SK-N-SH (cell line): Measurements from ENCODE around the gene KCNJ10. TPM values are rescaled to one million over a fixed set of nuclear protein-coding genes. Genes with fewer than 3 reads are reported as not detected.

Experiments used
- CTCF ChIA-PET: fragments of 300-600, 350-600 bp; formaldehyde crosslinking; extraction: SDS; loops from one replicate; lab custom pipeline; 2021; lab: Yijun Ruan, JAX
- POLR2A ChIA-PET: fragments of 350-600 bp; sonication (Branson Sonifier 250); formaldehyde crosslinking; extraction: SDS; loops from one replicate; lab custom pipeline; 2020; ENCODE audit warnings: antibody characterized with exemption, inconsistent platforms; lab: Yijun Ruan, JAX
- DNase-seq: peaks from one replicate; pipeline ENCODE4 v3.0.0; 2012
- H2AFZ ChIP-seq: fragments of 200-600 bp; sonication (generic); 2 replicates; pipeline ENCODE4 v1.8.1; 2016; ENCODE audit warnings: antibody characterized with exemption, mild to moderate bottlenecking, low read depth
- H3F3A ChIP-seq: fragments of 200-600 bp; sonication (generic); replicated peaks from 2 replicates; pipeline ENCODE3; 2016; ENCODE audit warnings: antibody characterized with exemption, mild to moderate bottlenecking; ENCODE audit not compliant: insufficient read depth
- H3K27ac ChIP-seq, 2 experiments: fragments of 200-500 bp in 1 of 2; fragments of 200-600 bp in 1 of 2; sonication (Bioruptor generic) in 1 of 2; sonication (generic), shearing (Covaris generic) in 1 of 2; 2 replicates each; pipeline versions ENCODE4 v1.5.1 to v1.6.1; 2014 to 2016; ENCODE audit warnings: low read depth in 2 of 2, inconsistent platforms in 1 of 2, low read length in 1 of 2, mild to moderate bottlenecking in 1 of 2, mixed read lengths in 1 of 2
- H3K27me3 ChIP-seq: fragments of 200-600 bp; sonication (generic), shearing (Covaris generic); 2 replicates; pipeline ENCODE4 v1.6.1; 2016; ENCODE audit warnings: mixed run types; ENCODE audit not compliant: insufficient read depth
- H3K36me3 ChIP-seq, 2 experiments: fragments of 200-500 bp in 1 of 2; fragments of 200-600 bp in 1 of 2; sonication (Bioruptor generic) in 1 of 2; sonication (generic) in 1 of 2; replicated peaks in 1 of 2; 2 replicates each; pipeline versions ENCODE3 to v1.5.1; 2014 to 2016; ENCODE audit warnings: low read length in 1 of 2, mild to moderate bottlenecking in 1 of 2; ENCODE audit not compliant: insufficient read depth in 2 of 2, control insufficient read depth in 1 of 2
- H3K4me1 ChIP-seq, 2 experiments: fragments of 200-500 bp in 1 of 2; fragments of 200-600 bp in 1 of 2; sonication (Bioruptor generic) in 1 of 2; sonication (generic), shearing (Covaris generic) in 1 of 2; 2 replicates each; pipeline versions ENCODE4 v1.5.1 to v1.6.1; 2014 to 2016; ENCODE audit warnings: low read depth in 1 of 2, low read length in 1 of 2, mixed run types in 1 of 2; ENCODE audit not compliant: insufficient read depth in 2 of 2, control insufficient read depth in 1 of 2
- H3K4me2 ChIP-seq: fragments of 200-600 bp; sonication (generic), shearing (Covaris generic); 2 replicates; pipeline ENCODE4 v1.6.1; 2017; ENCODE audit warnings: mixed run types
- H3K4me3 ChIP-seq, 2 experiments: fragments of 200-500 bp in 1 of 2; fragments of 200-600 bp in 1 of 2; sonication (Bioruptor generic) in 1 of 2; sonication (generic), shearing (Covaris generic) in 1 of 2; 2 replicates each; pipeline versions ENCODE4 v1.5.1 to v1.8.1; 2014 to 2016; ENCODE audit warnings: low read depth in 2 of 2, inconsistent platforms in 1 of 2, low read length in 1 of 2, mild to moderate bottlenecking in 1 of 2, mixed read lengths in 1 of 2, moderate library complexity in 1 of 2
- H3K79me2 ChIP-seq: fragments of 200-600 bp; sonication (generic); 2 replicates; pipeline ENCODE4 v1.8.1; 2017; ENCODE audit warnings: mild to moderate bottlenecking; ENCODE audit not compliant: insufficient read depth
- H3K9ac ChIP-seq: fragments of 200-600 bp; sonication (generic); 2 replicates; pipeline ENCODE4 v1.6.1; 2017; ENCODE audit warnings: mixed run types
- H3K9me2 ChIP-seq: fragments of 200-600 bp; sonication (generic); 2 replicates; pipeline ENCODE4 v1.6.1; 2017; ENCODE audit warnings: mixed run types
- H3K9me3 ChIP-seq: fragments of 200-600 bp; sonication (generic); 2 replicates; pipeline ENCODE4 v1.6.1; 2017; ENCODE audit warnings: mixed run types, mild to moderate bottlenecking, moderate library complexity
- H4K20me1 ChIP-seq: fragments of 200-600 bp; sonication (generic); 2 replicates; pipeline ENCODE4 v1.6.1; 2017; ENCODE audit warnings: mild to moderate bottlenecking, mixed run types; ENCODE audit not compliant: insufficient read depth
- EZH2phosphoT487 ChIP-seq: fragments of 200-600 bp; sonication (generic); IDR thresholded peaks from 2 replicates; pipeline ENCODE4 v1.6.1; 2017; ENCODE audit warnings: low read depth, mixed run types, mild to moderate bottlenecking, antibody characterized with exemption, moderate library complexity, borderline replicate concordance
- GABPA ChIP-seq: IDR thresholded peaks from 2 replicates; pipeline ENCODE4 v1.4.0; 2012; ENCODE audit warnings: low read depth, mild to moderate bottlenecking
- MXI1 ChIP-seq: IDR thresholded peaks from 2 replicates; pipeline ENCODE4 v1.6.1; 2012; ENCODE audit warnings: mild to moderate bottlenecking, low read depth, low read length, improper control_type of control experiment
- NFIC ChIP-seq: IDR thresholded peaks from 2 replicates; pipeline ENCODE4 v1.4.0; 2012; ENCODE audit warnings: borderline replicate concordance
- NRF1 ChIP-seq: IDR thresholded peaks from 2 replicates; pipeline ENCODE4 v1.6.1; 2012; ENCODE audit warnings: low read depth, mild to moderate bottlenecking, low read length
- RCOR1 ChIP-seq: fragments of 150-350 bp; IDR thresholded peaks from 2 replicates; pipeline ENCODE4 v1.6.1; 2017; ENCODE audit warnings: antibody characterized with exemption, low read length
- REST ChIP-seq: IDR thresholded peaks from 2 replicates; pipeline ENCODE4 v1.6.1; 2012; ENCODE audit warnings: mild to moderate bottlenecking, low read depth, low read length, moderate library complexity
- RFX5 ChIP-seq: IDR thresholded peaks from 2 replicates; pipeline ENCODE4 v1.6.1; 2012; ENCODE audit warnings: mild to moderate bottlenecking, improper control_type of control experiment, low read length
- TAF1 ChIP-seq: IDR thresholded peaks from 2 replicates; pipeline ENCODE4 v1.6.1; 2012; ENCODE audit warnings: low read depth, mild to moderate bottlenecking, low read length, moderate library complexity, borderline replicate concordance
- TEAD4 ChIP-seq: IDR thresholded peaks from 2 replicates; pipeline ENCODE4 v1.4.0; 2012; ENCODE audit warnings: mild to moderate bottlenecking, borderline replicate concordance; ENCODE audit not compliant: insufficient read depth
- YY1 ChIP-seq: IDR thresholded peaks from 2 replicates; pipeline ENCODE4 v1.4.0; 2012; ENCODE audit warnings: low read depth, mild to moderate bottlenecking
- WGBS: methylation state at CpG from one replicate; pipeline ENCODE4 v1.1.6; 2017; ENCODE audit warnings: low lambda C conversion rate; 5-methylcytosine and 5-hydroxymethylcytosine counted together
- polyA plus RNA-seq, 3 experiments: library from polyadenylated mRNA; depleted of rRNA; stranded (reverse); fragments of >200 nt; gene quantifications; 2 replicates each; pipeline ENCODE4 v1.2.3, GENCODE V29; 2012
- TF ChIP-seq, protein P1 (sequence below): IDR thresholded peaks from 2 replicates; pipeline ENCODE4 v1.4.0; 2012; ENCODE audit warnings: low read depth
- TF ChIP-seq, protein P2 (sequence below): IDR thresholded peaks from 2 replicates; pipeline ENCODE4; 2012
- TF ChIP-seq, protein P3 (sequence below): IDR thresholded peaks from 2 replicates; pipeline ENCODE4 v1.4.0; 2012; ENCODE audit warnings: low read depth, borderline replicate concordance
- TF ChIP-seq, protein P4 (sequence below): fragments of 150-350 bp; IDR thresholded peaks from 2 replicates; pipeline ENCODE4 v1.6.1; 2016; ENCODE audit warnings: mild to moderate bottlenecking, low read depth, low read length

The KCNJ10 gene
- polyA plus RNA-seq, 1 of the 3 experiments (the other 2 are of a cell fraction): not detected

DNA sequence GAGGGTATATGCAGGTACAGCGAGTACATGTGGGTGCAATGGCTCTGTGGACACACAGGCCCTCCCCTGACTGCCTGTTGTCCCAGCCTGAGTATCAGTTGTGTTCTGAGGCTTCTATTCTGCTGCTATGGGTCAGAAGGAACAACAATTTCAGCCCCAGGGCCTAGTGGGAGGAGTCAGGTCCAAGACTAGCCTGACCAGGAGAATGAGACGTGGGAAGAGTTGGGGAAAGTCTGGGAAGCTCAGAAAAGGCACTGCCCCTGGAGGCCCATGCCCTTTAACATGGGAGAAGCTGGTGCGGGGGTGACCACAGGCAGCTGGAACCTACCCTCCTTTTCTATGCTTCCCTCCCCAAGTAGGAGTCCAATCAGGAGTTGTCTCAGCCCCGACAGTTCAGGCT lies 20.8 kb upstream of the KCNJ10 start:
- peaks cover 0 to 12% of the 10 kb centered on the region in 2 experiments for H3K36me3 ChIP-seq
- no peaks in the 10 kb centered on the region for H4K20me1 ChIP-seq
- no peaks in the 10 kb centered on the region for H3K27me3 ChIP-seq
- no peak for DNase-seq
- no peaks in the 10 kb centered on the region for H3K79me2 ChIP-seq
- TF ChIP-seq, protein P1, sequence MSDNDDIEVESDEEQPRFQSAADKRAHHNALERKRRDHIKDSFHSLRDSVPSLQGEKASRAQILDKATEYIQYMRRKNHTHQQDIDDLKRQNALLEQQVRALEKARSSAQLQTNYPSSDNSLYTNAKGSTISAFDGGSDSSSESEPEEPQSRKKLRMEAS: no peak
- TF ChIP-seq, protein P2, sequence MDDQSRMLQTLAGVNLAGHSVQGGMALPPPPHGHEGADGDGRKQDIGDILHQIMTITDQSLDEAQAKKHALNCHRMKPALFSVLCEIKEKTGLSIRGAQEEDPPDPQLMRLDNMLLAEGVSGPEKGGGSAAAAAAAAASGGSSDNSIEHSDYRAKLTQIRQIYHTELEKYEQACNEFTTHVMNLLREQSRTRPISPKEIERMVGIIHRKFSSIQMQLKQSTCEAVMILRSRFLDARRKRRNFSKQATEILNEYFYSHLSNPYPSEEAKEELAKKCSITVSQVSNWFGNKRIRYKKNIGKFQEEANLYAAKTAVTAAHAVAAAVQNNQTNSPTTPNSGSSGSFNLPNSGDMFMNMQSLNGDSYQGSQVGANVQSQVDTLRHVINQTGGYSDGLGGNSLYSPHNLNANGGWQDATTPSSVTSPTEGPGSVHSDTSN: no peak
- no peak for TF ChIP-seq TEAD4
- TF ChIP-seq RCOR1: no peak
- TF ChIP-seq NFIC: no peak
- TF ChIP-seq, protein P3, sequence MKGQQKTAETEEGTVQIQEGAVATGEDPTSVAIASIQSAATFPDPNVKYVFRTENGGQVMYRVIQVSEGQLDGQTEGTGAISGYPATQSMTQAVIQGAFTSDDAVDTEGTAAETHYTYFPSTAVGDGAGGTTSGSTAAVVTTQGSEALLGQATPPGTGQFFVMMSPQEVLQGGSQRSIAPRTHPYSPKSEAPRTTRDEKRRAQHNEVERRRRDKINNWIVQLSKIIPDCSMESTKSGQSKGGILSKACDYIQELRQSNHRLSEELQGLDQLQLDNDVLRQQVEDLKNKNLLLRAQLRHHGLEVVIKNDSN: no peak
- TF ChIP-seq NRF1: no peak
- TF ChIP-seq MXI1: no peak
- TF ChIP-seq YY1: no peak
- TF ChIP-seq GABPA: no peak
- TF ChIP-seq, protein P4, sequence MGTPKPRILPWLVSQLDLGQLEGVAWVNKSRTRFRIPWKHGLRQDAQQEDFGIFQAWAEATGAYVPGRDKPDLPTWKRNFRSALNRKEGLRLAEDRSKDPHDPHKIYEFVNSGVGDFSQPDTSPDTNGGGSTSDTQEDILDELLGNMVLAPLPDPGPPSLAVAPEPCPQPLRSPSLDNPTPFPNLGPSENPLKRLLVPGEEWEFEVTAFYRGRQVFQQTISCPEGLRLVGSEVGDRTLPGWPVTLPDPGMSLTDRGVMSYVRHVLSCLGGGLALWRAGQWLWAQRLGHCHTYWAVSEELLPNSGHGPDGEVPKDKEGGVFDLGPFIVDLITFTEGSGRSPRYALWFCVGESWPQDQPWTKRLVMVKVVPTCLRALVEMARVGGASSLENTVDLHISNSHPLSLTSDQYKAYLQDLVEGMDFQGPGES: no peak
- no peak for TF ChIP-seq EZH2phosphoT487
- TF ChIP-seq REST: no peak
- no peak for TF ChIP-seq RFX5
- TF ChIP-seq TAF1: no peak
- POLR2A ChIA-PET: no interaction called here
- CTCF ChIA-PET: interaction anchor here (0.8 to 6.4 kb wide), 3 partner anchors 10 to 19 kb away, joined by 3 to 35 read pairs (median 4); no protein-coding TSS in a partner anchor
- no peak overlapping the region for H2AFZ ChIP-seq
- no peak overlapping the region for H3K9ac ChIP-seq
- no peaks in the 10 kb centered on the region for H3K9me2 ChIP-seq
- WGBS: 78% methylated on average over 3 of the region's 4 CpGs
- H3K27ac ChIP-seq: no peak overlapping the region
- no peaks in the 10 kb centered on the region for H3F3A ChIP-seq
- no peaks in the 10 kb centered on the region for H3K9me3 ChIP-seq
- no peak overlapping the region for H3K4me3 ChIP-seq
- no peak overlapping the region for H3K4me2 ChIP-seq
- H3K4me1 ChIP-seq: no peaks in the 10 kb centered on the region
